Parathyroid adenoma (tissue), 2 donors: Measurements from ENCODE around the gene LASP1.

Source experiments
- H2AFZ ChIP-seq: fragments of 300-600 bp; sonication (generic); one replicate; pipeline ENCODE4 v1.7.0; 2017; ENCODE audit warnings: antibody characterized with exemption, mild to moderate bottlenecking
- H3K27ac ChIP-seq: fragments of 300-600 bp; sonication (generic); one replicate; pipeline ENCODE4 v1.7.0; 2017
- H3K27me3 ChIP-seq: fragments of 300-600 bp; sonication (generic); one replicate; pipeline ENCODE4 v1.7.0; 2017; ENCODE audit warnings: low read length; ENCODE audit not compliant: control insufficient read depth, insufficient read depth
- H3K36me3 ChIP-seq: fragments of 300-600 bp; sonication (generic); one replicate; pipeline ENCODE4 v1.7.0; 2017; ENCODE audit warnings: low read length; ENCODE audit not compliant: control insufficient read depth, insufficient read depth
- H3K4me1 ChIP-seq: fragments of 300-600 bp; sonication (generic); one replicate; pipeline ENCODE4 v1.7.0; 2017; ENCODE audit warnings: control low read depth
- H3K4me2 ChIP-seq: fragments of 300-600 bp; sonication (generic); one replicate; pipeline ENCODE4 v1.7.0; 2017; ENCODE audit warnings: low read length
- H3K4me3 ChIP-seq: fragments of 300-600 bp; sonication (generic); one replicate; pipeline ENCODE4 v1.7.0; 2017; ENCODE audit warnings: low read depth, low read length
- H3K79me2 ChIP-seq: fragments of 300-600 bp; sonication (generic); one replicate; pipeline ENCODE4 v1.7.0; 2017; ENCODE audit warnings: control low read depth
- H3K9ac ChIP-seq: fragments of 300-600 bp; sonication (generic); one replicate; pipeline ENCODE4 v1.7.0; 2017; ENCODE audit warnings: mild to moderate bottlenecking
- H3K9me3 ChIP-seq: fragments of 300-600 bp; sonication (generic); one replicate; pipeline ENCODE4 v1.7.0; 2017; ENCODE audit warnings: low read length; ENCODE audit not compliant: control insufficient read depth
- TF ChIP-seq, protein P1 (sequence below): fragments of 300-600 bp; sonication (generic); IDR thresholded peaks from one replicate; pipeline ENCODE4 v1.7.0; 2017; ENCODE audit warnings: antibody characterized with exemption, mild to moderate bottlenecking
- donor health status: primary hyperparathyroidism.

LASP1 gene

GRCh38 chr17:38869526-38870258 is at the start of gene LASP1:
Gene LASP1 (plus strand): TSS chr17:38870058. CDS start chr17:38870190, 132 bp downstream.
- H3K4me3 ChIP-seq = peak within 1 kb of the TSS; percentile 99
- peak within 1 kb of the TSS; percentile 96 for H3K9ac ChIP-seq
- H3K4me2 ChIP-seq = peak within 1 kb of the TSS; percentile 95
- no peaks in the 10 kb centered on the region for H3K9me3 ChIP-seq
- H3K79me2 ChIP-seq = peaks cover 14% of the 10 kb centered on the region
- TF ChIP-seq, protein P1, sequence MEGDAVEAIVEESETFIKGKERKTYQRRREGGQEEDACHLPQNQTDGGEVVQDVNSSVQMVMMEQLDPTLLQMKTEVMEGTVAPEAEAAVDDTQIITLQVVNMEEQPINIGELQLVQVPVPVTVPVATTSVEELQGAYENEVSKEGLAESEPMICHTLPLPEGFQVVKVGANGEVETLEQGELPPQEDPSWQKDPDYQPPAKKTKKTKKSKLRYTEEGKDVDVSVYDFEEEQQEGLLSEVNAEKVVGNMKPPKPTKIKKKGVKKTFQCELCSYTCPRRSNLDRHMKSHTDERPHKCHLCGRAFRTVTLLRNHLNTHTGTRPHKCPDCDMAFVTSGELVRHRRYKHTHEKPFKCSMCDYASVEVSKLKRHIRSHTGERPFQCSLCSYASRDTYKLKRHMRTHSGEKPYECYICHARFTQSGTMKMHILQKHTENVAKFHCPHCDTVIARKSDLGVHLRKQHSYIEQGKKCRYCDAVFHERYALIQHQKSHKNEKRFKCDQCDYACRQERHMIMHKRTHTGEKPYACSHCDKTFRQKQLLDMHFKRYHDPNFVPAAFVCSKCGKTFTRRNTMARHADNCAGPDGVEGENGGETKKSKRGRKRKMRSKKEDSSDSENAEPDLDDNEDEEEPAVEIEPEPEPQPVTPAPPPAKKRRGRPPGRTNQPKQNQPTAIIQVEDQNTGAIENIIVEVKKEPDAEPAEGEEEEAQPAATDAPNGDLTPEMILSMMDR = no peak
- H2AFZ ChIP-seq = peak within 1 kb of the TSS; percentile 75
- H3K36me3 ChIP-seq = no peaks in the 10 kb centered on the region
- H3K27me3 ChIP-seq = no peaks in the 10 kb centered on the region
- peaks cover 17% of the 10 kb centered on the region for H3K4me1 ChIP-seq
- H3K27ac ChIP-seq = peak within 1 kb of the TSS; percentile 78

DNA sequence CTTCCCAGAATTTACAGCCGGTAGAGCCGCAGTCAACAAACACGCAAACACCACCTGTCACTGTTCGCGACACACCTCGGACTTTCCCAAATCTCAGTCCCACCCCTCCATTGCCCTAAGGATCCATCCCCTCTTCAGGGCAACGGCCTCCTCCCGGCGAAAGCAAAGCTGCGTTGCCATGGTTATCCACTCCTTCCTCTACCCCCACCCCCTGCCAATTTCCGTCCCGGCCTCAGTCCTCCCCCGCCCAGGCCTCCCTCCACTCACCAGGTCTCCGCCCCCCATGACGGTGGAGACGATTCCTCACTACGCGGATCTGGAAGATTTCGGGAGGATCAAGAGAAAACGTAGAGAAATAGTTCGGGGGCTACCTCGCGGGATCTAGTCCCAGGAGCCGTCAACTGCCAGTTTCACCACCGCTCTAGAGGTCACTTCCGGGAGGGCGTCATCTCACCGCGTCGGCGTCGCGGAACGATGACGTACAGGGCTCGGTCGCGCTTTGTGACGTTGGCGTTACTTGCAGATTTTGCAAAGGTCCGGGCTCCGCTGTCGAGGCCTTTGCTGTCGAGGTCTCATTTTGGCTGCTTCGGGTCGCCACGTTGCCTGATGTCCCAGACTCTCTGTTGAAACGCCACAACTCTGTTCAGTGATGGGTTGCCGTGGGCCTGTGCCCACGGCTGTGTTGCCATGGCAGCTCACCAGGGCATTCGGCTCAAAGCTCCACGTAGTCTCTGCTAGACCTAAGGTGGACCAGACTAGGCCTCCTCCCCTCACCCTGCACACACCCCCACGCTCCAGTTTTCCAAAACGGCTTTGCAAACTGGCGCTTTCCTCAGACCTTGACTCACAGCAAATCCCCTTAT is 44.7 kb upstream of the LASP1 start, which contains the start of gene CWC25:
CWC25 (minus strand) TSS at position 423 of the 863 bp plus-strand sequence; CDS start at position 285, 138 bp downstream.
- peaks cover 45% of the 10 kb centered on the region for H3K79me2 ChIP-seq
- peaks cover 4% of the 10 kb centered on the region for H3K4me1 ChIP-seq
- H3K9ac ChIP-seq = peak within 1 kb of the TSS; percentile 82
- TF ChIP-seq, protein P1 = no peak
- no peaks in the 10 kb centered on the region for H3K27me3 ChIP-seq
- peak within 1 kb of the TSS; percentile 94 for H3K27ac ChIP-seq
- no peaks in the 10 kb centered on the region for H3K9me3 ChIP-seq
- H2AFZ ChIP-seq = peak within 1 kb of the TSS; percentile 96
- H3K4me3 ChIP-seq = peak within 1 kb of the TSS; percentile 100
- peak within 1 kb of the TSS; percentile 99 for H3K4me2 ChIP-seq
- no peaks in the 10 kb centered on the region for H3K36me3 ChIP-seq

- H3K27ac ChIP-seq = peak overlapping the region; percentile 94
- H3K4me2 ChIP-seq = peak overlapping the region; percentile 99
- H3K4me3 ChIP-seq = peak overlapping the region; percentile 100
- H3K9me3 ChIP-seq = no peaks in the 10 kb centered on the region
- peak overlapping the region; percentile 96 for H2AFZ ChIP-seq
- H3K4me1 ChIP-seq = peaks cover 4% of the 10 kb centered on the region
- TF ChIP-seq, protein P1 = no peak
- peaks cover 39% of the 10 kb centered on the region for H3K79me2 ChIP-seq
- H3K36me3 ChIP-seq = no peaks in the 10 kb centered on the region
- no peaks in the 10 kb centered on the region for H3K27me3 ChIP-seq
- H3K9ac ChIP-seq = peak overlapping the region; percentile 53
Observed at GRCh38 chr17:38825762-38826247, 44.1 kb upstream of the LASP1 start.

- Histone ChIP-seq H3K36me3 (no peaks in the 10 kb centered on the region), H2AFZ (no peak overlapping the region), H3K9me3 (no peaks in the 10 kb centered on the region), H3K27me3 (no peaks in the 10 kb centered on the region), H3K4me3 (no peak overlapping the region), H3K79me2 (no peaks in the 10 kb centered on the region), H3K27ac (no peak overlapping the region), H3K4me2 (no peak overlapping the region), H3K4me1 (no peaks in the 10 kb centered on the region), H3K9ac (no peak overlapping the region)
- TF ChIP-seq, protein P1 = no peak
Observed at GRCh38 chr17:38844261-38844757, 25.5 kb upstream of the LASP1 start.
